Uterine smooth muscle cell (primary cell): ENCODE data around the gene CDC42. TPM values are rescaled to one million over a fixed set of nuclear protein-coding genes. Genes with fewer than 3 reads are reported as not detected.

Experiments
- total RNA-seq: library from RNA; depleted of rRNA; stranded (reverse); fragments of >200 nt; gene quantifications from 2 replicates; pipeline ENCODE4 v1.2.3, GENCODE V29; 2014

The CDC42 gene
- total RNA-seq, result 340 and 543 TPM in 2 replicates

DNA sequence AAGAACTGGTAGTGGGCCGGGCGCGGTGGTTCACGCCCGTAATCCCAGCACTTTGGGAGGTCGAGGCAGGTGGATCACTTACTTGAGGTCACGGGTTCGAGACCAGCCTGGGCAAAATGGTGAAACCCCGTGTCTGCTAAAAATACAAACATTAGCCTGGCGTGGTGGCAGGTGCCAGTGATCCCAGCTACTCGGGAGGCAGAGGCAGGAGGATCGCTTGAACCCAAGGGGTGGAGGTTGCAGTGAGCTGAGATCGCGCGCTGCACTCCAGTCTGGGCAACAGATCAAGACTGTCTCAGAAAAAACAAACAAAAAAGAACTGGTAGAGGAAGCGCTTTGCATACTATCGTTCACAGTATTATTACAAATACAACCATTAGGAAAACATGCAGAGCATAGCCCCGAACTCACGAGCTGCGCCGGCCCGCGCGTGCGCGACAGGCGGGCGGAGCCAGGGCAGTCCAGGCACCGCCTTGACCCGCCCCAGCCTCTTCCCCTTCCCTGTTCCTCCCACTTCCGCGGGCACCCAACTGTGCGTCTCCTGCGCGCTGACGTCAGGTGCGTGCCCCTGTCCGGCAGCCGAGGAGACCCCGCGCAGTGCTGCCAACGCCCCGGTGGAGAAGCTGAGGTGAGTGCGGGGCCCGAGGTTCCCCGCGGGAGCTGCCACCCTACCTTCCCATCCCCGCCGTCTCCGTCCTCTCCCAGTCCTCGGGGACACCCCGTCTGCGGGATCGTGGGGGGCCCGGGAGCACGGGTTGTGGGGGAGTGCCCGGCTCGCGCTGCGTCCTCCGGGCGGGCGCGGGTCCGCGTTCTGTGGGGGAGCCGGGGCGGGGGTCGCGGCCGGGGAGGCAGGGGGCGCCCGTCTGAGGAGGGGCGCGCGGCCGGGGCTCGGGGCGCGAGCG is at the start of gene CDC42:
CDC42 (plus strand) TSS at position 595 of the 902 bp plus-strand sequence. CDS start 25,770 bp downstream, outside the sequence.

Other genes with a start within 250 kb of the CDC42 start
- 0.11 TPM in 1 of 2 replicates, not detected in the other for gene LDLRAD2, start 240.4 kb upstream of the CDC42 start, total RNA-seq
- 92.9 and 187 TPM in 2 replicates for gene HSPG2, start 115.4 kb upstream of the CDC42 start, total RNA-seq
- not detected in 2 replicates for gene CELA3B, start 75.7 kb upstream of the CDC42 start, total RNA-seq
- not detected in 2 replicates for gene CELA3A, start 51.1 kb upstream of the CDC42 start, total RNA-seq
- gene WNT4, start 90.4 kb downstream of the CDC42 start, total RNA-seq, result 0.11 and 0.50 TPM in 2 replicates